HL-60 (cell line): ENCODE results near the gene ASF1A.

Source experiments
- DNase-seq, 2 experiments: peaks; one replicate each; pipeline ENCODE4 v3.0.0-alpha.2; 2010 to 2020; ENCODE audit warnings: low read depth in 1 of 2, low spot score in 1 of 2
- H3K27ac ChIP-seq: fragments of 250-450 bp; sonication (Bioruptor Pico); replicated peaks from 2 replicates; pipeline ENCODE4 v1.5.1; 2020; ENCODE audit warnings: mild to moderate bottlenecking, moderate library complexity
- H3K27me3 ChIP-seq: fragments of 250-450 bp; sonication (Bioruptor Pico); 2 replicates; pipeline ENCODE4 v1.5.1; 2021; ENCODE audit warnings: mild to moderate bottlenecking, moderate library complexity; ENCODE audit not compliant: insufficient read depth, poor library complexity, severe bottlenecking
- H3K4me3 ChIP-seq: replicated peaks from 2 replicates; pipeline ENCODE4 v1.5.1; 2011; ENCODE audit warnings: mild to moderate bottlenecking, control low read depth, low read length; ENCODE audit not compliant: insufficient read depth
- GABPA ChIP-seq: IDR thresholded peaks from 2 replicates; pipeline ENCODE4 v1.6.1; 2012; ENCODE audit warnings: low read depth
- POLR2AphosphoS5 ChIP-seq: IDR thresholded peaks from 2 replicates; pipeline ENCODE4 v1.6.1; 2012; ENCODE audit warnings: low read depth
- SPI1 ChIP-seq: IDR thresholded peaks from 2 replicates; pipeline ENCODE4 v1.6.1; 2012; ENCODE audit warnings: low read depth, mild to moderate bottlenecking, borderline replicate concordance
- TF ChIP-seq, protein P1 (sequence below): IDR thresholded peaks from one replicate; pipeline ENCODE4 v1.5.1; 2011; ENCODE audit warnings: low read length, control low read depth, inconsistent platforms; ENCODE audit not compliant: insufficient read depth
- TF ChIP-seq, protein P2 (sequence below): IDR thresholded peaks from 2 replicates; pipeline ENCODE4 v1.6.1; 2012; ENCODE audit warnings: low read depth; ENCODE audit not compliant: insufficient replicate concordance

ASF1A gene

DNA sequence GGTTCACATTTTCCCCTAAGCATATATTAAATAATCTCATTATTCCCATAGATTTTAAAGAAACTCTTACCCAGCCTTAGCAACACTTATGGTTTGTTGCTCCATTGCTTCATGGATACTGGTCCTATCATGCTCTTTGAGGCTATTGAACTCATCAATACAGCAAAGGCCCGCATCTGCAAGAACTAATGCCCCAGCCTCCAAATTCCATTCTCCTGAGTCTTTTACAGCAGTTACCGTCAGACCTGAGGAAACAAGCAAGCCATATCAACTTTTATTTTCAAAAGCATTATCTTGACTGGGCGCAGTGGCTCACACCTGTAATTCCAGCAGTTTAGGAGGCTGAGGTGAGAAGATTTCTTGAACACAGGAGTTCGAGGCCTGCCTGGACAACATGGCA is 37.7 kb upstream of the ASF1A start:
- no peak overlapping the region for H3K4me3 ChIP-seq

DNA sequence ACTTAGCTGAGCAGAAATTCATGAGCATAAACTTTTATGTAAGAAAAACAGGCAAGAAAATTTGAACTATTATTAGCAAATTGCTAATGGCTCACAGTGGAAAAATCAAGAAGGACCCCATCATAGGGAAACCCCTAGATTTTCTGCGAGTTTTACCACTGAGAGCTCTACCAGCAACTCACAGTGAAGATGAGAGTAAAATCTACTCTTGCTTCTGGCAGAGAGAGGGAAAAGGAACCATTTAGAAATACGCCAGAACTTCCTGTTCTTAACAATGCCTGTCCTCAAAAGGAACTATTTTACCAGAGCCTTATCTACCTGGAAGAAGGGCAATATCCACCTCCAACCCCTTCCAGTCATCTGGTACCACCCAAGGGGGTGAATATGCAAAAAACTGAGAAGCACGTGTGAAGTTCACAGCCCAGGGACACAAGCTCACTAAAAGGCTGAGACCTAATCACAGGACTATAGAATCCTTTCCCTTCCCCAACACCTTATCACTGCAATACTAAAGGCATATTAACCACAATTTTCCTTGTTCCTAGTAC is 34.4 kb upstream of the ASF1A start:
- peak in 1 of 2 experiments; percentile 16 for DNase-seq
- no peak overlapping the region for H3K4me3 ChIP-seq
- H3K27me3 ChIP-seq, result no peaks in the 10 kb centered on the region
- TF ChIP-seq POLR2AphosphoS5 (no peak), SPI1 (no peak), GABPA (no peak)
- TF ChIP-seq, protein P1, sequence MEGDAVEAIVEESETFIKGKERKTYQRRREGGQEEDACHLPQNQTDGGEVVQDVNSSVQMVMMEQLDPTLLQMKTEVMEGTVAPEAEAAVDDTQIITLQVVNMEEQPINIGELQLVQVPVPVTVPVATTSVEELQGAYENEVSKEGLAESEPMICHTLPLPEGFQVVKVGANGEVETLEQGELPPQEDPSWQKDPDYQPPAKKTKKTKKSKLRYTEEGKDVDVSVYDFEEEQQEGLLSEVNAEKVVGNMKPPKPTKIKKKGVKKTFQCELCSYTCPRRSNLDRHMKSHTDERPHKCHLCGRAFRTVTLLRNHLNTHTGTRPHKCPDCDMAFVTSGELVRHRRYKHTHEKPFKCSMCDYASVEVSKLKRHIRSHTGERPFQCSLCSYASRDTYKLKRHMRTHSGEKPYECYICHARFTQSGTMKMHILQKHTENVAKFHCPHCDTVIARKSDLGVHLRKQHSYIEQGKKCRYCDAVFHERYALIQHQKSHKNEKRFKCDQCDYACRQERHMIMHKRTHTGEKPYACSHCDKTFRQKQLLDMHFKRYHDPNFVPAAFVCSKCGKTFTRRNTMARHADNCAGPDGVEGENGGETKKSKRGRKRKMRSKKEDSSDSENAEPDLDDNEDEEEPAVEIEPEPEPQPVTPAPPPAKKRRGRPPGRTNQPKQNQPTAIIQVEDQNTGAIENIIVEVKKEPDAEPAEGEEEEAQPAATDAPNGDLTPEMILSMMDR, result no peak
- TF ChIP-seq, protein P2, sequence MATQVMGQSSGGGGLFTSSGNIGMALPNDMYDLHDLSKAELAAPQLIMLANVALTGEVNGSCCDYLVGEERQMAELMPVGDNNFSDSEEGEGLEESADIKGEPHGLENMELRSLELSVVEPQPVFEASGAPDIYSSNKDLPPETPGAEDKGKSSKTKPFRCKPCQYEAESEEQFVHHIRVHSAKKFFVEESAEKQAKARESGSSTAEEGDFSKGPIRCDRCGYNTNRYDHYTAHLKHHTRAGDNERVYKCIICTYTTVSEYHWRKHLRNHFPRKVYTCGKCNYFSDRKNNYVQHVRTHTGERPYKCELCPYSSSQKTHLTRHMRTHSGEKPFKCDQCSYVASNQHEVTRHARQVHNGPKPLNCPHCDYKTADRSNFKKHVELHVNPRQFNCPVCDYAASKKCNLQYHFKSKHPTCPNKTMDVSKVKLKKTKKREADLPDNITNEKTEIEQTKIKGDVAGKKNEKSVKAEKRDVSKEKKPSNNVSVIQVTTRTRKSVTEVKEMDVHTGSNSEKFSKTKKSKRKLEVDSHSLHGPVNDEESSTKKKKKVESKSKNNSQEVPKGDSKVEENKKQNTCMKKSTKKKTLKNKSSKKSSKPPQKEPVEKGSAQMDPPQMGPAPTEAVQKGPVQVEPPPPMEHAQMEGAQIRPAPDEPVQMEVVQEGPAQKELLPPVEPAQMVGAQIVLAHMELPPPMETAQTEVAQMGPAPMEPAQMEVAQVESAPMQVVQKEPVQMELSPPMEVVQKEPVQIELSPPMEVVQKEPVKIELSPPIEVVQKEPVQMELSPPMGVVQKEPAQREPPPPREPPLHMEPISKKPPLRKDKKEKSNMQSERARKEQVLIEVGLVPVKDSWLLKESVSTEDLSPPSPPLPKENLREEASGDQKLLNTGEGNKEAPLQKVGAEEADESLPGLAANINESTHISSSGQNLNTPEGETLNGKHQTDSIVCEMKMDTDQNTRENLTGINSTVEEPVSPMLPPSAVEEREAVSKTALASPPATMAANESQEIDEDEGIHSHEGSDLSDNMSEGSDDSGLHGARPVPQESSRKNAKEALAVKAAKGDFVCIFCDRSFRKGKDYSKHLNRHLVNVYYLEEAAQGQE, result no peak
- H3K27ac ChIP-seq, result peak overlapping the region; percentile 42

More for the DNA sequence above, 37.7 kb upstream of the ASF1A start:
- Histone ChIP-seq H3K27ac (no peak overlapping the region), H3K27me3 (no peaks in the 10 kb centered on the region)
- TF ChIP-seq GABPA (no peak), POLR2AphosphoS5 (no peak), SPI1 (no peak)
- TF ChIP-seq, protein P2, result no peak
- TF ChIP-seq, protein P1, result no peak
- no peak for DNase-seq

DNA sequence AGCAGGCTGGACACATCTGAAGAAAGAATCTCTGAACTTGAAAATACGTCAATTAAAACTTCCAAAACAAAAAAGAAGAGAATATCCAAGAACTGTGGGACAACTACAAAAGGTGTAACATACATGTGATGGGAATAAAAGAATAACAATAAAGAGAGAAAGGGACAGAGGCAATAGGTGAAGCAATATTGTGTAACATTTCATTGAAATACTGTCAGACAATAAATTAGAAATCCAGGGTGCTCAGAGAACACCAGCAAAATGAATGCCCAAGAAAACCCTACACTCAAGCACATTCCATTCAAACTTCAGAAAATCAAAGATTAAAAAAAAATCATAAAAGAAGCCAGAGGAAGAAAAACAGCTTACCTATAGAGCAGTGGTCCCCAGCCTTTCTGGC is 33.6 kb upstream of the ASF1A start:
- no peak overlapping the region for H3K4me3 ChIP-seq
- H3K27ac ChIP-seq, result no peak overlapping the region
- TF ChIP-seq, protein P2, result no peak
- TF ChIP-seq GABPA (no peak), POLR2AphosphoS5 (no peak), SPI1 (no peak)
- TF ChIP-seq, protein P1, result no peak
- no peak for DNase-seq
- no peaks in the 10 kb centered on the region for H3K27me3 ChIP-seq
